ENCODE measurements around the gene SDK2.

SDK2 gene

GRCh38 chr17:73356561-73357170 lies 287.6 kb downstream of the SDK2 start (continued):
- TF ChIP-seq PBX3 (CRISPR knock-in tag; IDR thresholded peaks at IDR 0.05) (no peak), ZNF548 (tag by site-specific recombination; IDR thresholded peaks at IDR 0.05) (no peak)

- H3K4me3 ChIP-seq (ENCODE audit: low read depth, low read length): no peak overlapping the region
- H3K9me3 ChIP-seq (ENCODE audit: control insufficient read depth, insufficient read depth, low read depth, low read length): no peaks in the 10 kb centered on the region
- TF ChIP-seq KLF16 (tag by site-specific recombination; IDR thresholded peaks at IDR 0.05): no peak
- no peak for TF ChIP-seq ZNF24 (tag by site-specific recombination; IDR thresholded peaks at IDR 0.05)
- no peak for TF ChIP-seq ZNF423 (tag by site-specific recombination; IDR thresholded peaks at IDR 0.05)
- no peak for TF ChIP-seq ZNF777 (tag by site-specific recombination; IDR thresholded peaks at IDR 0.05; ENCODE audit: borderline replicate concordance)
- no peak for TF ChIP-seq FEZF1 (tag by site-specific recombination; IDR thresholded peaks at IDR 0.05)
- TF ChIP-seq ZNF473 (tag by site-specific recombination; IDR thresholded peaks at IDR 0.05): no peak
- TF ChIP-seq ZNF16 (tag by site-specific recombination; IDR thresholded peaks at IDR 0.05; ENCODE audit: low read depth): no peak
- no peak for TF ChIP-seq ZNF768 (tag by site-specific recombination; IDR thresholded peaks at IDR 0.05)
- no peak for TF ChIP-seq ZNF202 (tag by site-specific recombination; IDR thresholded peaks at IDR 0.05; ENCODE audit: borderline replicate concordance)
- TF ChIP-seq ZFHX2 (tag by site-specific recombination; conservative IDR thresholded peaks at IDR 0.05): no peak
- no peak for TF ChIP-seq YY1 (tag by site-specific recombination; IDR thresholded peaks at IDR 0.05)
- TF ChIP-seq ZNF391 (tag by site-specific recombination; IDR thresholded peaks at IDR 0.05; ENCODE audit: borderline replicate concordance, low read depth): no peak
- TF ChIP-seq ZFP41 (tag by site-specific recombination; IDR thresholded peaks at IDR 0.05; ENCODE audit: borderline replicate concordance): no peak
- TF ChIP-seq ZNF600 (tag by site-specific recombination; IDR thresholded peaks at IDR 0.05): no peak
- no peak for TF ChIP-seq ZNF580 (tag by site-specific recombination; IDR thresholded peaks at IDR 0.05)
- TF ChIP-seq REPIN1 (tag by site-specific recombination; IDR thresholded peaks at IDR 0.05; ENCODE audit: low read depth): no peak
- H3K4me1 ChIP-seq (ENCODE audit: control insufficient read depth, insufficient read depth, low read length): no peaks in the 10 kb centered on the region
- ChIA-PET POLR2A (no interaction called here), CTCF (interaction anchor here (0.6 to 4.0 kb wide), 5 partner anchors 10 to 820 kb away, joined by 3 to 16 read pairs (median 3); no protein-coding TSS in a partner anchor)
- H3K36me3 ChIP-seq (ENCODE audit: control insufficient read depth in 2 of 2, insufficient read depth in 1 of 2, low read length in 2 of 2): no peaks in the 10 kb centered on the region
- H3K27ac ChIP-seq (ENCODE audit: extremely low read depth, low read depth, low read length): no peak overlapping the region
These were observed 289.6 kb downstream of the SDK2 start for GRCh38 chr17:73354423-73355284.

GRCh38 chr17:73352261-73352660 lies 292.0 kb downstream of the SDK2 start:
- H3K4me1 ChIP-seq (ENCODE audit: control insufficient read depth, insufficient read depth, low read length): no peaks in the 10 kb centered on the region
- H3K4me3 ChIP-seq (ENCODE audit: low read depth, low read length): no peak overlapping the region
- no peak overlapping the region for H3K27ac ChIP-seq (ENCODE audit: extremely low read depth, low read depth, low read length)
- no peaks in the 10 kb centered on the region for H3K9me3 ChIP-seq (ENCODE audit: control insufficient read depth, insufficient read depth, low read depth, low read length)
- POLR2A ChIA-PET: no interaction called here
- CTCF ChIA-PET: no interaction called here
- H3K36me3 ChIP-seq (ENCODE audit: control insufficient read depth in 2 of 2, insufficient read depth in 1 of 2, low read length in 2 of 2): no peaks in the 10 kb centered on the region
- TF ChIP-seq ZNF514 (tag by site-specific recombination; IDR thresholded peaks at IDR 0.05): no peak
- no peak for TF ChIP-seq PRDM6 (tag by site-specific recombination; IDR thresholded peaks at IDR 0.05)
- no peak for TF ChIP-seq ZNF239 (tag by site-specific recombination; IDR thresholded peaks at IDR 0.05)
- no peak for TF ChIP-seq ZNF157 (tag by site-specific recombination; IDR thresholded peaks at IDR 0.05)
- no peak for TF ChIP-seq ZNF521 (tag by site-specific recombination; IDR thresholded peaks at IDR 0.05)
- no peak for TF ChIP-seq ZNF266 (tag by site-specific recombination; IDR thresholded peaks at IDR 0.05; ENCODE audit: low read depth)
- no peak for TF ChIP-seq ZNF169 (tag by site-specific recombination; IDR thresholded peaks at IDR 0.05)
- TF ChIP-seq ZNF146 (tag by site-specific recombination; IDR thresholded peaks at IDR 0.05): no peak
- no peak for TF ChIP-seq ZSCAN5A (tag by site-specific recombination; IDR thresholded peaks at IDR 0.05)
- no peak for TF ChIP-seq ZNF488 (tag by site-specific recombination; IDR thresholded peaks at IDR 0.05)
- no peak for TF ChIP-seq ZNF621 (tag by site-specific recombination; IDR thresholded peaks at IDR 0.05)
